H1 (cell line): ENCODE results near the gene CFAP161. TPM values are rescaled to one million over a fixed set of nuclear protein-coding genes. Genes with fewer than 3 reads are reported as not detected.

Experiments used
- CTCF ChIA-PET: fragments of 300-600 bp; sonication (Branson Sonifier 250); formaldehyde crosslinking; loops from one replicate; lab custom pipeline; 2021; ENCODE audit not compliant: partially characterized antibody; lab: Charles Lee
- POLR2A ChIA-PET: fragments of 300-600 bp; sonication (Branson Sonifier 250); formaldehyde crosslinking; loops from one replicate; lab custom pipeline; 2021; ENCODE audit warnings: inconsistent platforms; ENCODE audit not compliant: partially characterized antibody; lab: Charles Lee
- DNase-seq, 2 experiments: peaks; one replicate each; pipeline versions ENCODE4 v3.0.0 to v3.0.0-alpha.2; 2010 to 2022; ENCODE audit warnings: low spot score in 2 of 2, low read depth in 1 of 2, mixed read lengths in 1 of 2
- FAIRE-seq: peaks from 2 replicates; lab custom pipeline; 2011; peaks lifted over from hg19 to GRCh38; lab: Jason Lieb, UNC
- H2AFZ ChIP-seq: 2 replicates; pipeline ENCODE4 v1.8.1; 2012; ENCODE audit warnings: low read length, inconsistent platforms
- H2AK5ac ChIP-seq: 2 replicates; pipeline ENCODE4 v1.6.1; 2013; ENCODE audit warnings: low read depth, low read length
- H2BK120ac ChIP-seq: replicated peaks from 2 replicates; pipeline ENCODE3; 2013; ENCODE audit warnings: low read depth, low read length, inconsistent platforms
- H2BK12ac ChIP-seq: 2 replicates; pipeline ENCODE4 v1.6.1; 2013; ENCODE audit warnings: low read depth, low read length
- H2BK15ac ChIP-seq: 2 replicates; pipeline ENCODE4 v1.6.1; 2013; ENCODE audit warnings: low read length
- H2BK20ac ChIP-seq: 2 replicates; pipeline ENCODE4 v1.6.1; 2013; ENCODE audit warnings: low read length
- H2BK5ac ChIP-seq: 2 replicates; pipeline ENCODE4 v1.6.1; 2013; ENCODE audit warnings: low read depth, low read length
- H3K14ac ChIP-seq: 2 replicates; pipeline ENCODE4 v1.6.1; 2013; ENCODE audit warnings: inconsistent platforms; ENCODE audit not compliant: insufficient read length
- H3K18ac ChIP-seq: 2 replicates; pipeline ENCODE4 v1.6.1; 2013; ENCODE audit warnings: low read length; ENCODE audit errors: extremely low read depth
- H3K23ac ChIP-seq: 2 replicates; pipeline ENCODE4 v1.6.1; 2013; ENCODE audit warnings: inconsistent platforms; ENCODE audit not compliant: insufficient read length
- H3K23me2 ChIP-seq: 2 replicates; pipeline ENCODE4 v1.6.1; 2013; ENCODE audit warnings: low read depth, low read length
- H3K27ac ChIP-seq: 2 replicates; pipeline ENCODE4 v1.6.1; 2011; ENCODE audit warnings: low read depth, low read length, inconsistent platforms
- H3K27me3 ChIP-seq, 4 experiments: replicated peaks in 1 of 4; 1 replicate in 1 of 4; 2 replicates in 3 of 4; pipeline versions ENCODE4 v1.6.1 to v1.8.1; 2011 to 2013; ENCODE audit warnings: low read length in 3 of 4, mild to moderate bottlenecking in 3 of 4, inconsistent platforms in 2 of 4, mixed read lengths in 2 of 4, moderate library complexity in 1 of 4; ENCODE audit not compliant: control insufficient read depth in 3 of 4, insufficient read depth in 3 of 4; ENCODE audit errors: extremely low read depth in 1 of 4
- H3K36me3 ChIP-seq, 4 experiments: 2 replicates each; pipeline versions ENCODE4 v1.6.1 to v1.8.1; 2011 to 2013; ENCODE audit warnings: mild to moderate bottlenecking in 4 of 4, low read length in 3 of 4, moderate library complexity in 2 of 4, control low read depth in 1 of 4, inconsistent platforms in 1 of 4; ENCODE audit not compliant: insufficient read depth in 4 of 4, control insufficient read depth in 2 of 4
- H3K4ac ChIP-seq: replicated peaks from 2 replicates; pipeline ENCODE3; 2013; ENCODE audit warnings: low read length, low read depth, mixed read lengths, inconsistent platforms; ENCODE audit not compliant: insufficient read length
- H3K4me1 ChIP-seq, 4 experiments: replicated peaks in 1 of 4; 1 replicate in 1 of 4; 2 replicates in 3 of 4; pipeline versions ENCODE4 v1.6.1 to v1.8.1; 2011 to 2013; ENCODE audit warnings: low read length in 3 of 4, inconsistent platforms in 2 of 4, mixed read lengths in 1 of 4; ENCODE audit not compliant: insufficient read depth in 4 of 4, control insufficient read depth in 3 of 4
- H3K4me2 ChIP-seq, 2 experiments: 2 replicates each; pipeline versions ENCODE4 v1.6.1 to v1.8.1; 2011 to 2013; ENCODE audit warnings: low read depth in 2 of 2, low read length in 2 of 2, control low read depth in 1 of 2, inconsistent platforms in 1 of 2, mild to moderate bottlenecking in 1 of 2; ENCODE audit not compliant: insufficient read depth in 1 of 2
- H3K4me3 ChIP-seq, 4 experiments: fragments of 200-600, 300-600 bp in 1 of 4; sonication (generic), shearing (Covaris generic), sonication (Bioruptor Twin) in 1 of 4; 2 replicates each; pipeline versions ENCODE4 v1.5.1 to v1.8.1; 2011 to 2016; ENCODE audit warnings: low read length in 4 of 4, low read depth in 3 of 4, control low read depth in 2 of 4, inconsistent platforms in 2 of 4, mild to moderate bottlenecking in 2 of 4, mixed read lengths in 1 of 4, moderate library complexity in 1 of 4; ENCODE audit not compliant: insufficient read depth in 2 of 4; ENCODE audit errors: extremely low read depth in 1 of 4
- H3K56ac ChIP-seq: replicated peaks from 2 replicates; pipeline ENCODE3; 2013; ENCODE audit warnings: low read depth, mild to moderate bottlenecking, mixed read lengths, low read length, inconsistent platforms; ENCODE audit not compliant: insufficient read length
- H3K79me1 ChIP-seq: 2 replicates; pipeline ENCODE4 v1.6.1; 2013; ENCODE audit warnings: low read depth, low read length, control low read depth
- H3K79me2 ChIP-seq, 2 experiments: 2 replicates each; pipeline versions ENCODE4 v1.6.1 to v1.8.1; 2012 to 2013; ENCODE audit warnings: low read length in 2 of 2, mild to moderate bottlenecking in 2 of 2, inconsistent platforms in 1 of 2; ENCODE audit not compliant: insufficient read depth in 2 of 2, control insufficient read depth in 1 of 2
- H3K9ac ChIP-seq, 4 experiments: replicated peaks in 1 of 4; 1 replicate in 1 of 4; 2 replicates in 3 of 4; pipeline versions ENCODE4 v1.6.1 to v1.8.1; 2011 to 2013; ENCODE audit warnings: low read depth in 3 of 4, low read length in 3 of 4, control low read depth in 2 of 4, mild to moderate bottlenecking in 2 of 4, moderate library complexity in 2 of 4, inconsistent platforms in 1 of 4; ENCODE audit errors: extremely low read depth in 1 of 4
- H3K9me3 ChIP-seq, 2 experiments: 2 replicates each; pipeline versions ENCODE4 v1.6.1 to v1.8.1; 2012 to 2013; ENCODE audit warnings: mild to moderate bottlenecking in 2 of 2, moderate library complexity in 2 of 2, control low read depth in 1 of 2, inconsistent platforms in 1 of 2, low read depth in 1 of 2, low read length in 1 of 2, mixed read lengths in 1 of 2; ENCODE audit not compliant: insufficient read depth in 2 of 2
- H4K20me1 ChIP-seq, 2 experiments: replicated peaks in 1 of 2; 2 replicates each; pipeline versions ENCODE3 to v1.8.1; 2011 to 2013; ENCODE audit warnings: inconsistent platforms in 2 of 2, low read length in 2 of 2, mild to moderate bottlenecking in 1 of 2; ENCODE audit not compliant: insufficient read depth in 2 of 2, control insufficient read depth in 1 of 2
- H4K5ac ChIP-seq: 2 replicates; pipeline ENCODE4 v1.6.1; 2013; ENCODE audit warnings: low read length, low read depth, mixed read lengths, inconsistent platforms; ENCODE audit not compliant: insufficient read length
- H4K8ac ChIP-seq: 2 replicates; pipeline ENCODE4 v1.8.0; 2013; ENCODE audit warnings: mild to moderate bottlenecking, moderate library complexity, low read length, inconsistent platforms; ENCODE audit not compliant: insufficient read depth; ENCODE audit errors: extremely low read depth
- H4K91ac ChIP-seq: replicated peaks from 2 replicates; pipeline ENCODE3; 2013; ENCODE audit warnings: low read length, mixed read lengths, inconsistent platforms; ENCODE audit not compliant: insufficient read length
- BACH1 ChIP-seq: IDR thresholded peaks from 2 replicates; pipeline ENCODE4 v1.6.1; 2012; ENCODE audit warnings: low read length, improper control_type of control experiment
- CTBP2 ChIP-seq: IDR thresholded peaks from 2 replicates; pipeline ENCODE4 v1.7.0; 2011; ENCODE audit warnings: borderline replicate concordance, mild to moderate bottlenecking, moderate library complexity, mixed read lengths, low read length; ENCODE audit not compliant: insufficient read depth, insufficient read length
- CTCF ChIP-seq, 3 experiments: IDR thresholded peaks; 1 replicate in 2 of 3; 2 replicates in 1 of 3; pipeline versions ENCODE4 v1.5.1 to v1.6.1; 2011; ENCODE audit warnings: low read length in 3 of 3, mild to moderate bottlenecking in 3 of 3, inconsistent platforms in 2 of 3, low read depth in 1 of 3, moderate library complexity in 1 of 3; ENCODE audit not compliant: insufficient read depth in 1 of 3; ENCODE audit errors: control extremely low read depth in 1 of 3
- FOSL1 ChIP-seq: IDR thresholded peaks from 2 replicates; pipeline ENCODE4 v1.6.1; 2011; ENCODE audit warnings: mild to moderate bottlenecking, low read depth, low read length, moderate library complexity; ENCODE audit not compliant: insufficient read depth
- KDM1A ChIP-seq: fragments of 200-600, 300-600 bp; sonication (generic); IDR thresholded peaks from 2 replicates; pipeline ENCODE4 v1.7.1; 2016; ENCODE audit warnings: mild to moderate bottlenecking, low read length, borderline replicate concordance
- KDM4A ChIP-seq: IDR thresholded peaks from one replicate; pipeline ENCODE4 v1.7.1; 2012; ENCODE audit warnings: low read depth, mild to moderate bottlenecking, moderate library complexity, low read length, inconsistent platforms; ENCODE audit not compliant: severe bottlenecking
- KDM5A ChIP-seq: fragments of 200-600 bp; IDR thresholded peaks from 2 replicates; pipeline ENCODE4 v1.7.1; 2012; ENCODE audit warnings: mild to moderate bottlenecking, low read length, inconsistent platforms, mixed read lengths
- MAX ChIP-seq: IDR thresholded peaks from 2 replicates; pipeline ENCODE4 v1.6.1; 2012; ENCODE audit warnings: inconsistent platforms
- SIX5 ChIP-seq: IDR thresholded peaks from 2 replicates; pipeline ENCODE4 v1.6.1; 2011; ENCODE audit warnings: mild to moderate bottlenecking, low read depth, low read length
- WGBS, 2 experiments: shearing (Covaris generic) in 1 of 2; methylation state at CpG; one replicate each; pipeline versions ENCODE4 v1.1.6 to v1.1.7; 2013 to 2015; ENCODE audit warnings: low lambda C conversion rate in 2 of 2, mixed read lengths in 2 of 2, inconsistent platforms in 1 of 2, low coverage in 1 of 2, missing lambda C conversion rate in 1 of 2; ENCODE audit not compliant: insufficient replicate concordance in 2 of 2, insufficient coverage in 1 of 2, insufficient read length in 1 of 2; ENCODE audit errors: extremely low coverage in 1 of 2, missing lambda C conversion rate in 1 of 2; 5-methylcytosine and 5-hydroxymethylcytosine counted together
- polyA plus RNA-seq, 7 experiments: library from polyadenylated mRNA; depleted of rRNA in 3 of 7; stranded (reverse) in 5 of 7; unstranded in 2 of 7; fragments of >200 nt in 5 of 7; fragments of 200-250 nt in 2 of 7; gene quantifications; 1 replicate in 5 of 7; 2 replicates in 1 of 7; 4 replicates in 1 of 7; pipeline versions ENCODE4 v1.2.1 to v1.2.3, GENCODE V29; 2011 to 2013; ENCODE audit warnings: missing spikeins in 2 of 7, mixed read lengths in 2 of 7
- total RNA-seq: library from RNA; stranded (reverse); fragmentation: NEBNext Ultra II Directional; extraction: Animal tissue kit (Norgen Biotek cat#: 25700); gene quantifications from 2 replicates; pipeline ENCODE4 v1.2.1, GENCODE V29; 2021

CFAP161 gene
- total and polyA plus RNA-seq, 2 of the 8 experiments (the other 6 are each of a cell fraction or from before 2014, with no cell fraction given) = 0.05 TPM; not detected in 1

- no peak overlapping the region for H2BK20ac ChIP-seq
- H4K8ac ChIP-seq = no peak overlapping the region
- no peaks in the 10 kb centered on the region for H3K79me2 ChIP-seq
- no peak overlapping the region for H2AFZ ChIP-seq
- no peaks in the 10 kb centered on the region for H3K23me2 ChIP-seq
- H3K4me2 ChIP-seq = no peak overlapping the region
- H3K9ac ChIP-seq = no peak overlapping the region
- H2BK12ac ChIP-seq = no peak overlapping the region
- H4K91ac ChIP-seq = no peak overlapping the region
- no peak overlapping the region for H3K27ac ChIP-seq
- 96% methylated on average over 3 of the region's 3 CpGs; no CpG with 5 or more reads in 1 of the 2 experiments for WGBS, 2 experiments
- TF ChIP-seq KDM4A = no peak
- TF ChIP-seq SIX5 = no peak
- no peak for TF ChIP-seq BACH1
- TF ChIP-seq CTCF (IDR thresholded peaks at IDR 0.05; ENCODE audit: control extremely low read depth in 1 of 3, insufficient read depth in 1 of 3, low read depth in 1 of 3, low read length in 3 of 3) = no peak
- TF ChIP-seq KDM1A = no peak
- no peak for TF ChIP-seq KDM5A
- no peak for TF ChIP-seq MAX
- no peak for TF ChIP-seq CTBP2
- no peak for TF ChIP-seq FOSL1
- H4K20me1 ChIP-seq = no peaks in the 10 kb centered on the region
- no peak overlapping the region for H3K4me3 ChIP-seq
- DNase-seq = no peak
- H3K14ac ChIP-seq = no peak overlapping the region
- FAIRE-seq = no peak
- no peak overlapping the region for H2AK5ac ChIP-seq
- no peaks in the 10 kb centered on the region for H3K4me1 ChIP-seq
- H3K27me3 ChIP-seq = no peaks in the 10 kb centered on the region; a peak in 1 of 7 replicates
- no peaks in the 10 kb centered on the region for H3K79me1 ChIP-seq
- no peak overlapping the region for H3K56ac ChIP-seq
- H2BK5ac ChIP-seq = no peak overlapping the region
- H3K9me3 ChIP-seq = no peaks in the 10 kb centered on the region
- H3K4ac ChIP-seq = no peak overlapping the region
- no peak overlapping the region for H3K23ac ChIP-seq
- H3K18ac ChIP-seq = no peak overlapping the region
- no peaks in the 10 kb centered on the region for H3K36me3 ChIP-seq
- ChIA-PET CTCF (interaction anchor here (1.1 to 5.6 kb wide), 2 partner anchors 11 to 84 kb away, joined by 4 to 35 read pairs; no protein-coding TSS in a partner anchor), POLR2A (no interaction called here)
- no peak overlapping the region for H4K5ac ChIP-seq
- no peak overlapping the region for H2BK15ac ChIP-seq
- no peak overlapping the region for H2BK120ac ChIP-seq
Observed at GRCh38 chr15:81181220-81181619, 47.1 kb downstream of the CFAP161 start.
